ENCODE measurements around the gene ELAVL3.

ELAVL3 gene

DNA sequence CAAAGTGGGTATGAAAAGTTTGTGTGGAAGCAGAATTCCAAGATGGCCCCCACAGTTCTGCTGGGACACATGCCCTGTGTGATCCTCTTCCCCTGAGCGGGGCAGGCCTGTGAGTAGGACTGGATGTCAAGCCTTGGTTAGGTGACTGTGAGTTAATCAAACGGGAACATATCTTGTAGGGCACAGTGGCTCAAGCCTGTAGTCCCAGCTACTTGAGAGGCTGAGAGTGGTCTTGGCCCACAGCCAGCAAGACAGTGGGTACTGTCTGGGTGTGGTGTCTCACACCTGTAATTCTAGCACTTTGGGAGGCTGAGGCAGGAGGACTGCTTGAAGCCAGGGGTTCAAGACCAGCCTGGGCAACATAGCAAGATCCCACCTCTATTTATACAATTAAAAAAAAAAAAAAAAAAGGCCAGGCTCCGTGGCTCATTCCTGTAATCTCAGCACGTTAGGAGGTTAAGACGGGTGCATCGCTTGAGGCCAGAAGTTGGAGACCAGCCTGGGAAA, 18.4 kb upstream of the ELAVL3 start:
- Mint-ChIP-seq H3K36me3 (ENCODE audit: low read depth) (peaks cover 15% of the 10 kb centered on the region), H3K27ac (no peak overlapping the region), H3K9me3 (no peaks in the 10 kb centered on the region), H3K27me3 (ENCODE audit: low read depth) (no peaks in the 10 kb centered on the region), H3K4me1 (ENCODE audit: low read depth) (peaks cover 9% of the 10 kb centered on the region), H3K4me3 (no peak overlapping the region)

DNA sequence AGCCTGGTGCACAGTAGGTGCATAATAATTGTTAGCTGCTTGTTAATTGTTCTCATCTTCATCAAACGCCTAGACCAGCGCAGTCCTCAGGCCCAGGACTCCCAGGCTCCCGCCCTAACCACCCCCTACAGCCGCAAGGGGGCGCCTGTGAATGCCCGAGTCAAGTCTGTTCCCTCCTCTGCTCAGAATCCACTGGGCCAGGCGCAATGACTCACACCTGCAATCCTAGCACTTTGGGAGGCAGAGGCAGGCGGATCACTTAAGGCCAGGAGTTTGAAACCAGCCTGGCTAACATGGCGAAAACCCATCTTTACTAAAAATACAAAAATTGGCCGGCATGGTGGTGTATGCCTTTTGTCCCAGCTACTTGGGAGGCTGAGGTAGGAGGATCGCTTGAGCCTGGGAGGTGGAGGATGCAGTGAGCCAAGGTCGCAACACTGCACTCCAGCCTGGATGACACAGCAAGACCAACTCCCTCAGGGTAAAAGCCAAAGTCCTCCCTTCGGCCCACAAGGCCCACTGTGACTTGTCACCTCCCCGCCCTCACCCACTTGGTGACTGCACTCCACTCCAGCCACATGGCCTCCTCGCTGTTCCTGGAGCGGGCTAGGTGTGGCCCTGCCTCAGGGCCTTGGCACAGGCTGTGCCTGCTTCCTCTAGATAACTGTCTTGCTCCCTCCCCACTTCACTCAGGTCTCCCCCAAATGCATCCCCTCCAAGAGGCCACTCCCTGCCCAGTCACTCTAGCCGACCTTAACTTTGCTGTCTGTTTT, 15.7 kb upstream of the ELAVL3 start:
- Mint-ChIP-seq H3K36me3 (ENCODE audit: low read depth) (peaks cover 12% of the 10 kb centered on the region), H3K4me1 (ENCODE audit: low read depth) (peaks cover 5% of the 10 kb centered on the region), H3K27ac (no peak overlapping the region), H3K27me3 (ENCODE audit: low read depth) (no peaks in the 10 kb centered on the region), H3K4me3 (no peak overlapping the region), H3K9me3 (no peaks in the 10 kb centered on the region)

- Mint-ChIP-seq H3K9me3 (no peaks in the 10 kb centered on the region), H3K27me3 (ENCODE audit: low read depth) (no peaks in the 10 kb centered on the region), H3K4me1 (ENCODE audit: low read depth) (peaks cover 5% of the 10 kb centered on the region), H3K4me3 (no peak overlapping the region), H3K27ac (no peak overlapping the region), H3K36me3 (ENCODE audit: low read depth) (peaks cover 13% of the 10 kb centered on the region)
These were observed 15.0 kb upstream of the ELAVL3 start for GRCh38 chr19:11495885-11496284.

DNA sequence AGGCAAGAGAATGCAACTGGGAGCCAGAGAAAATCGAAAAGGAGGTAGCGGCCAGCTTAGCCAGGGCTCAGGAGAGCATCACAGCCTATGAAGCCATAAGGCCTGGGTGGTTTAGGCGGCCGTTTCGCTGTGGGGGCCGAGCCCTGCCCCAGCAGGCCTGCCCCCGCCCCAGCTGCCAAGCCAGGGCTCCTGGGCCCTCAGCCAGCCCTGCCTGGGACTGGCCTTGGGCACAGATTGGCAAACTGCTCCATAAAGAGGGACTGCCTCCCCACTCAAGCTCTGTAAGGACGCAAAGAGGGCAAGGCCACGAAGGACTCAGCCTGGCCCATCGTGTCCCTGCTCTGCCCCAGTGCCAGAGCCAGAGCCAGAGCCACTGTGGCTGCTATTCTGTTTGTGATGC, 14.6 kb upstream of the ELAVL3 start:
- H3K27me3 Mint-ChIP-seq (ENCODE audit: low read depth), result no peaks in the 10 kb centered on the region
- H3K9me3 Mint-ChIP-seq, result no peaks in the 10 kb centered on the region
- H3K36me3 Mint-ChIP-seq (ENCODE audit: low read depth), result peaks cover 13% of the 10 kb centered on the region
- peaks cover 7% of the 10 kb centered on the region for H3K4me1 Mint-ChIP-seq (ENCODE audit: low read depth)
- H3K4me3 Mint-ChIP-seq, result no peak overlapping the region
- H3K27ac Mint-ChIP-seq, result no peak overlapping the region

DNA sequence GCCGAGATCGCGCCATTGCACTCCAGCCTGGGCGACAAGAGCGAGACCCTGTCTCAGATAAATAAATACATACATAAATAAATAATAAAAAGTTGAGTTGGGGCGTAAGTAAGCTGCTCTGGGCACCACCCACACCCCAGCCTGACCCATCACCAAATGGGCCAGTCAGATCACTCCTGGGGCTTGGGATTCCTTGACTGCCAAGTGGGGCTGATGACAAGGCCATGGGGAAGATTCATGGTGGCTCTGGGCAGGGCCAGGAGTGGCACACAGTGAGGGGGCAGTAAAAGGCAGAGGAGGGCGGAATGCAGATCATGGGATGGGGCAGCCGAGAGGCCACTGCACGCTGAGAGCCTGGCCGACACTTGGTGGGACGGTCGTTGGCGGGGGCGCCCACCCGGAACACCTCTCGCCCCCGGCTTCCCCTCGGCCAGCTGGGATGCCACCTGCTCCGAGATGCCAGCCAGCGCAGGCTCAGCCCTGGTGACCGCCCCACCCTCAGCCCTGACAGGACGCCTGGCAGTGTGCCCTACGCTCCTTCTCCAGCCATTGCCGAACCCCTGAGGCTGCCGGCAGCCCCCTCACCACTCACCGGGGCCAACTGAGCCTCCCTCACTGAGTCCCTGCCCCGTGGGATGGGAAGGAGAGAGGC, 13.9 kb upstream of the ELAVL3 start:
- no peaks in the 10 kb centered on the region for H3K27me3 Mint-ChIP-seq (ENCODE audit: low read depth)
- H3K4me1 Mint-ChIP-seq (ENCODE audit: low read depth), result peaks cover 5% of the 10 kb centered on the region
- H3K9me3 Mint-ChIP-seq, result no peaks in the 10 kb centered on the region
- no peak overlapping the region for H3K27ac Mint-ChIP-seq
- H3K4me3 Mint-ChIP-seq, result no peak overlapping the region
- peaks cover 10% of the 10 kb centered on the region for H3K36me3 Mint-ChIP-seq (ENCODE audit: low read depth)

DNA sequence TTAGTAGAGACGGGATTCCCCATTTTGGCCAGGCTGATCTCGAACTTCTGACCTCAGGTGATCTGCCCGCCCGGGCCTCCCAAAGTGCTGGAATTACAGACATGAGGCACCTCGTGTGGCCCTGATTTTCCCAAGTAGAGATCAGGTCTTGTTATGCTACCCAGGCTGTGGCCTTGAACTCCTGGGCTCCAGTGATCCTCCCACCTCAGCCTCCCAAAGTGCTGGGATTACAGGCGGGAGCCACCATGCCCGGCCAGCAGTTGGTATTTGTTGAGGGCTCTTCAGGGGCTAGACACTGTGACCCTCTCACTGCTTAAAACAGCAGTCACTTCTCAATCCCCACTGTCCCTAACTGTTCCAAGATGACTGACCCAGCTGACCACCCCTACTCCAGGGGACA, 8.5 kb upstream of the ELAVL3 start:
- H3K4me1 Mint-ChIP-seq (ENCODE audit: low read depth), result peaks cover 7% of the 10 kb centered on the region
- H3K9me3 Mint-ChIP-seq, result no peaks in the 10 kb centered on the region
- no peak overlapping the region for H3K4me3 Mint-ChIP-seq
- no peaks in the 10 kb centered on the region for H3K27me3 Mint-ChIP-seq (ENCODE audit: low read depth)
- peaks cover 12% of the 10 kb centered on the region for H3K36me3 Mint-ChIP-seq (ENCODE audit: low read depth)
- H3K27ac Mint-ChIP-seq, result no peak overlapping the region

GRCh38 chr19:11486661-11487503, 6.0 kb upstream of the ELAVL3 start:
- peaks cover 13% of the 10 kb centered on the region for H3K4me1 Mint-ChIP-seq (ENCODE audit: low read depth)
- no peaks in the 10 kb centered on the region for H3K9me3 Mint-ChIP-seq
- no peak overlapping the region for H3K4me3 Mint-ChIP-seq
- H3K36me3 Mint-ChIP-seq (ENCODE audit: low read depth), result peaks cover 12% of the 10 kb centered on the region
- H3K27me3 Mint-ChIP-seq (ENCODE audit: low read depth), result peaks cover 2% of the 10 kb centered on the region
- H3K27ac Mint-ChIP-seq, result no peak overlapping the region

GRCh38 chr19:11485245-11485837, 4.5 kb upstream of the ELAVL3 start:
- H3K27ac Mint-ChIP-seq, result no peak overlapping the region
- no peak overlapping the region for H3K4me3 Mint-ChIP-seq
- H3K27me3 Mint-ChIP-seq (ENCODE audit: low read depth), result peaks cover 12% of the 10 kb centered on the region
- H3K4me1 Mint-ChIP-seq (ENCODE audit: low read depth), result peaks cover 15% of the 10 kb centered on the region
- H3K36me3 Mint-ChIP-seq (ENCODE audit: low read depth), result peaks cover 8% of the 10 kb centered on the region
- H3K9me3 Mint-ChIP-seq, result no peaks in the 10 kb centered on the region

- peaks cover 19% of the 10 kb centered on the region for H3K4me1 Mint-ChIP-seq (ENCODE audit: low read depth)
- H3K9me3 Mint-ChIP-seq, result no peaks in the 10 kb centered on the region
- H3K27ac Mint-ChIP-seq, result no peak overlapping the region
- peaks cover 20% of the 10 kb centered on the region for H3K27me3 Mint-ChIP-seq (ENCODE audit: low read depth)
- H3K4me3 Mint-ChIP-seq, result no peak overlapping the region
- peaks cover 6% of the 10 kb centered on the region for H3K36me3 Mint-ChIP-seq (ENCODE audit: low read depth)
These were observed 2.7 kb upstream of the ELAVL3 start for GRCh38 chr19:11483366-11484111.

DNA sequence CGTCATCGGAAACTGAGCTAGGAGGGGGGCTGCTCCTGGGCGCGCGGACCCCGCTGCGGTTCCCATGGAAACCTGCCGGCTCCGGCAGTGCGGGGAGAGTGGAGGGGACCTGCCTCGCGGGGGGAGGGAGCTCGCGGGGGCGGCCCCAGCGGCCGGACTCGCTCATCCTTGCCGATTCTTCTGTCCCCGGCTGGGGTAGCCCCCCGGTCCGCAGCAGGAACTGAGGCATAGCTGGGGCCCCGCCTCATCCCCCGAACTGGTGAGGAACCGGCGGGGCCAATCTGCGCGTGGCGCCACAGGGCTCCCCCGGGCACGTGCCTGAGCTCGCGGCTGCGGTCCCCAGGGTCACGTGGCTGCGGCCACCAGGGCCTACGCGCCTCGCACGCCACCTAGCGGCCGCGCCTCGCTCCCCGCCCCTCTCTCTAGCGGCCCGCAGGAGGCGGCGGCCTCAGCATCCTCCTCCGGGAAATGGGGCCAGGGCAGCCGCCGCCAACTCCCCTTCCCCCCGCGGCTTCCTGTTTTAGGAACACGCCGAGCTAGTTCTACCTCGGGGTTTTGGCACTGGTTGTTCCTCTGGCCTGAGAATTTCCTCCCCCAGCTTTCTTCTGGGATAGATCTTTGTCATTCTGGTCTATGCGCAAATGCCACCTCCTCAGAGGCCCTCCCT, 1.7 kb upstream of the ELAVL3 start:
- Mint-ChIP-seq H3K4me1 (ENCODE audit: low read depth) (peaks cover 20% of the 10 kb centered on the region), H3K9me3 (no peaks in the 10 kb centered on the region), H3K4me3 (peak overlapping the region; percentile 78), H3K27ac (peak overlapping the region; percentile 83), H3K27me3 (ENCODE audit: low read depth) (peaks cover 30% of the 10 kb centered on the region), H3K36me3 (ENCODE audit: low read depth) (peaks cover 6% of the 10 kb centered on the region)

DNA sequence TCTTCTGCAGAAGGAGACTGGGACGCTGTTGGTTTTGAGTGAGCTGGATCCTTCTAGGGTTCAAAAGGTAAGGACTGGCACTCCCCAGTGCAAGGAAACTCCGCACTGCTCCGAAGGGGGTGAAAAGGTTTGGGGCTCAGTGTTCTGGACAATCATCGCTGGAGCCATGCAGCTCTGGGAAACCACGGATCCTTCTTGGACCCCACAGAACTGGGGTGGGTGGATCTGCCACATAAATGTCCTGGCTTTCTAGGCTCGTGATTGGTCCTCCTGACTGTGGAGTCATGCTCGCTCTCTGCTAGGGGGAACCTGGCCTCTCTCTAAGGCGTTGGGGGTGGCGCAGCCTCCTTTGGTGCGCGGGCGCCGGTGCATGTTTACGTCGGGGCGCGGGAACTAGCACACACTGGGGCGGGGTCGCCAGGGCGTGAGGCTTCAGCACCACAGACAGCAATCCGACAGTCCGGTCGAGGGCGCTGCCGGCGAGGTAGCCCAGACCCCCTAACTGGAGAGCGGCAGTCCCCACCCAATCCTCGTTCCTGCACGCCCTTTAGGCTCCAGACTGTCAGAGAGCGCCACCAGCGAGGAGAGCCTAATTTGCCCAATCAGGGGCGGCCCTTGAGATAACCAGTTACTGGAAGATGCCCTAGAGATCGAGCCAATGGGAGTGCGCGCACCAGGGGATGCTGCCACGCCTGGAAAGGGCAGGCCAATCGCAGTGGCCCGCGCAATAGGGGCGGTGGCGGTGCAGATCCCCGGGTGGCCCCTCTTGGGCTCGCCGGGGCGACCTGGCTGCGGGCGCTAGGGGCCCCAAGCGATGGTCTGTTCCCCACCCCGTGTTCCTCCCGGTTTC, 913 bp upstream of the ELAVL3 start:
- H3K36me3 Mint-ChIP-seq (ENCODE audit: low read depth), result peaks cover 6% of the 10 kb centered on the region
- no peaks in the 10 kb centered on the region for H3K9me3 Mint-ChIP-seq
- H3K4me1 Mint-ChIP-seq (ENCODE audit: low read depth), result peaks cover 20% of the 10 kb centered on the region
- H3K4me3 Mint-ChIP-seq, result peak overlapping the region; percentile 78
- H3K27ac Mint-ChIP-seq, result peak overlapping the region; percentile 72
- peaks cover 37% of the 10 kb centered on the region for H3K27me3 Mint-ChIP-seq (ENCODE audit: low read depth)

GRCh38 chr19:11479898-11480714, 740 bp downstream of the ELAVL3 start:
- Mint-ChIP-seq H3K4me3 (no peak overlapping the region), H3K36me3 (ENCODE audit: low read depth) (peaks cover 1% of the 10 kb centered on the region), H3K27ac (no peak overlapping the region), H3K4me1 (ENCODE audit: low read depth) (peaks cover 19% of the 10 kb centered on the region), H3K9me3 (no peaks in the 10 kb centered on the region), H3K27me3 (ENCODE audit: low read depth) (peaks cover 45% of the 10 kb centered on the region)

Measured in T-helper 1 cell treated with Interleukin-12 subunit alpha and Interleukin-12 subunit beta and Interleukin-4 antibody, amounts not matched to agents 30 μg/mL and 1 μg/mL, for 36 hours (primary cell).